Inflammatory macrophage treated with lipopolysaccharide for 1 hour (primary cell): Measurements from ENCODE around the gene TEDC1.

Source experiments
- DNase-seq, 2 donors: peaks; one replicate each; pipeline ENCODE4 v3.0.0-alpha.2; 2020 to 2022

TEDC1 gene

DNA sequence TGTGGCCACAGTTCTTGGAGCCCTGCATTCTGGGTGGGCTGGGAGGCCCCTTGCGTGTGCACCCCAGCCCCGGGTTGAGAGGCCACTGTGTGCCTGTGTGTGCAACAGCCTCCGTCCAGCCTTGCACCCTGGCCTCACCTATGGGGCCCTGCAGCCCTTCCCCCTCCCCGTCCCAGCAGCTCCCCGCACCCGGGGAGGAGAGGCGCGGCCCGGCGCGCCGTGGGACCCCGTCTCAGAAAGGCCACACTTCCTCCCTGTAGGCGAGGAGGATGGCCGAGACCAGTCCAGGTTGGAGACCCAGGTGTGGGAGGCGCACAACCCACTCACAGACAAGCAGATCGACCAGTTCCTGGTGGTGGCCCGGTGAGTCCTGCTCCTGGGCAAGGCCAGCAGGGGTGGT is 33.0 kb upstream of the TEDC1 start:
- DNase-seq = no peak

GRCh38 chr14:105458571-105458970 is 32.5 kb upstream of the TEDC1 start:
- DNase-seq = no peak

DNA sequence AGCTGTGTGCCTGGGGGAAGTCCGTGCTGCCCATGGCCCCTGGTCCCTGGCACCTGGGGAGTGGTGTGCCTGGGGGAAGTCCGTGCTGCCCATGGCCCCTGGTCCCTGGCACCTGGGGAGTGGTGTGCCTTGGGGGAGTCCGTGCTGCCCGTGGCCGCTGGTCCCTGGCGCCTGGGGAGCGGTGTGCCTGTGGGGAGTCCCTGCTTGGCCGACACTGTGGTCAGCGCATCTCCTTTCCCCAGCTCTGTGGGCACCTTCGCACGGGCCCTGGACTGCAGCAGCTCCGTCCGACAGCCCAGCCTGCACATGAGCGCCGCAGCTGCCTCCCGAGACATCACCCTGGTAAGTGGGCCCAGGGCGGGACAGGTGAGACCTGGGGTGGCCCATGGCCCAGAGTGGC is 30.9 kb upstream of the TEDC1 start:
- no peak for DNase-seq

DNA sequence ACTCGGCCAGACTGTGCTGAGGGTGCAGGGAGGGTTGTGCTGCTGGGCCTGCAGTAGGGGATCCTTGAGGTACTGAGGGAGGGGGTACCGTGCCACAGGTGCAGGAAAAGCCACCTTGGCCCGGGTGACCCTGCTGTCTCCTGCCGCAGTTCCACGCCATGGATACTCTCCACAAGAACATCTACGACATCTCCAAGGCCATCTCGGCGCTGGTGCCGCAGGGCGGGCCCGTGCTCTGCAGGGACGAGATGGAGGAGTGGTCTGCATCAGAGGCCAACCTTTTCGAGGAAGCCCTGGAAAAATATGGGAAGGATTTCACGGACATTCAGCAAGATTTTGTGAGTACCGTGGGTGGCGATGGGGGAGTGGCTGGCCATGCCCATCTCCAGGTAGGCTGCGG is 30.4 kb upstream of the TEDC1 start:
- DNase-seq = no peak

- DNase-seq = no peak
Measured at GRCh38 chr14:105461903-105462302, 29.1 kb upstream of the TEDC1 start.

- DNase-seq = no peak
Measured at GRCh38 chr14:105464501-105464900, 26.5 kb upstream of the TEDC1 start.

DNA sequence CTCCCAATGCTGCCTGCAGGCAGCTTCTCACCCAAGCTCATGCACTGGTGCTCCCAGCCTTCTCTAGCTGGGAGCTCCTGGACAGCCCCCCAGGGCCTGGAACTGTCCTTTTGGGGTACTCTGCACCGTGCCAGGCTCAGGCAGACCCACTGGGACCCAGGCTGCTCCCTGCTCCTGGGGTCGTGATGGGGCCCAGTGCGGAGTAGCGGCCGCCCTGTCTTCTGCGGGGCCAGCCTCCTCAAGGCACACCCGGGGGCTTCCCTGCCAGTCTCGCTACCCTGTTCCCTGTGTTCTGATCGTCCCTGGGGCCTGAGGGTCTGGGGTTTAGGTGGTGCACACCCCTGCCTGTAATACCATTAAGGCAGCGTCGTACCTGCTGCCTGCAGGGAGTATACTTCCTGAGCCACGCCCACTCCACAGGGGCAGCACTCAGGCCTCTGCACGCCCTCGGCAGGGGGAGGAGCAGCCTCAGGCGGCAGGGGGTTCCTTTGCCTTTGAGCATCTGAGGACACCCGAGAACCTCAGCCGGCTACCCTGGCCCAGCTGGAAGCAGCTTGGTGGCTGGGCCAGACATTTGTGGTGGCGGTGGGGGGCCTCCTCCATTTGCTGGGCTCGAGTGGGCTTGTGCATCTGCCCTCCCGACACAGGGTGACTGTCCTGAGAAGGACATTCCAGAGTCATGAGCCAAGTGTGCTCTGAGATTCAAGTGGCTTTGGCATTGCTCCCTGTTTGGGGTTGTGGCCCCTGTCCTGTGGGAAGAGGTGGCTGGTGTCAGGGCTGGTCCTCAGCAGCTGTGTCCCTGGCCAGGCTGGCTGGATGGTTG is 25.6 kb upstream of the TEDC1 start:
- DNase-seq = no peak

DNA sequence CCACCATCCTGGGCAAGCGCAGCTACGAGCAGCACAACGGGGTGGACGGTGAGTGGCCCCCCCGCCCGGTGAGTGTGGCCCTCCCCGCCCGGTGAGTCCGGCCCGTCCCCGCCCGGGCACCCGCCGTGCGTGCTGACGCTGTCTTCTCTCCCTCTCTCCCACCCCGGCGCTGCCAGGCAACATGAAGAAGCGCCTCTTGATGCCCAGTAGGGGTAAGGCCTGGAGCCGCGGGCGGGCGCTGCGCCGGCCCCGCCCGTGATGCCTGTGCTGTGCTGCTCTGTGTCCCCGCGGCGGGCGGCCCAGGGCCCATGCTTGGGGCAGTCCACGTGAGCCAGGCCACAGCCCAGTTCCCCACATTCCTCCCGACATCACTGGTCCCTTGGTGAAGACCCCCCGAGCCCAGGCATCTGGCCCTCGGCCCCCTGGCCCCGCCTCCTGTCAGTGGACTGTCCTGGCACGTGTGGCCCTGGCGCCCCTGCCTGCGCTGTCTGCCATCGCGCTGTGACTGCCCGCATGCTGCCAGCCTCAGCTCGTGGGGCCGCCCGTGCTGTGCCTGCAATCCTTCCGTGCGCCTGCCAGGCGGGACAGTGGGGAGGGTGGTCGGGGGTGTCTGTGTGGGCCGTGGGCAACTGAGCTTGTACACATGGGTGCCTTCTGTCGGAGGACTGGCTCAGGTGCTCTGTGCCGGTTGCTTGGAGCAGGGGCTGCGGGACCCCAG is 24.4 kb upstream of the TEDC1 start:
- no peak for DNase-seq

DNA sequence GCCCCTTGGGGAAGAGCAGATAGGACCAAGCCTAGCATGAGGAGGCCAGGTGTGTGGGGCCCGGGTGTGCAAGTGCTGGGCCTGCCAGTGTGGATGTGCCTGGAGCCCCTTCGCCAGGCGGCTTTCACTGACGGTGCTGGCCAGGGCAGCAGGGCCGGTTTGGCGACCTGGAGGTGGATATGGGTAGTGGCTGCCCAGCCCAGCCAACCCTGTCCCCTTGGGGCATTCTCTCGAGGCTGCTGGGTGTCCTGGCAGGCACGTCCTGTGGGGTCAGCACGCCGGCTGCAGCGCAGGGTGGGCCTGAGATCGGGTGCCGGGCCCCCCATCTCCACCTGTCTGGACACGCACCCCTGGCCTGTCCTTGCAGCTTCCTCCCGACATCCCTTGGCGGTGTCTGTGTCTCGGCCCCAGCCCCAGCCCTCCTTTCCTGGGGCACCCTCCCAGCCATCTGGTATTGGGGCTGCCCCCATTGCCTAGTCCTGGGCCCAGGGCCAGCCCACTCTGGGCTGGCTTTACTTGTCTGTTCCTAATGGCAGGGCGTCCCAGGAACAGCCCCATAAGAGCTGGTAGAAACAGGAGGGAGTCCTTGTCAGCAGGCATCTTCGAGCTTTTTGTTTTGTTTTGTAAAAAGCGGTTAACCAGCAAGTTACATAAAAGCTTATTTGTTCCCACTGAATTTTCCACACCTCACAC is 23.7 kb upstream of the TEDC1 start:
- DNase-seq = no peak

DNA sequence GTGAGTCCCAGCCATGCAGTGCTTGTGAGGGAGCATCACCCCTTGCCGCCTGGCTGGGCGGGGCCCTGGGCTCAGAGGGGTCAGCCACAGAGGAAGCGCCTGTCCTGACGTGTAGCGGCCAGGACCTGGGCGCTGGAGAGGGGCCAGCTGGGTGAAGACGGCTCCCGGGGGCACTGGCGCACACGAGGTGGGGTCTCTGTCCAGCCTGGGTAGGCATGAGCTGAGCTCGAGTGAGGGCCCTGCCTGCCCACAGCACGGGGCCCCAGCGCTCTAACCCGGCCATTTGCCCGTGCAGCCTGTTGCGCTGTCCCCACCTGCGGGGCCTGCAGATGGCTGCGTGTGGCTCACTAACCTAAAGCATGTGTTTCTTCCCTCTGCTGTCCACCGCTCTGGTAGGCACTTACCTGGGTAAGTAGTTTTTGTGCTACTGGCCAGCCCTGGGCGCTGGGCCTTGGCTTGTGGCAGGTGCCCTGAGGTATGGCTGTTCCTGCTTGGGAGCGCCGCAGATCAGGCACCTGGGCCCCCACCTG is 23.0 kb upstream of the TEDC1 start:
- DNase-seq = no peak

- DNase-seq = no peak
Measured at GRCh38 chr14:105468621-105469241, 22.3 kb upstream of the TEDC1 start.

DNA sequence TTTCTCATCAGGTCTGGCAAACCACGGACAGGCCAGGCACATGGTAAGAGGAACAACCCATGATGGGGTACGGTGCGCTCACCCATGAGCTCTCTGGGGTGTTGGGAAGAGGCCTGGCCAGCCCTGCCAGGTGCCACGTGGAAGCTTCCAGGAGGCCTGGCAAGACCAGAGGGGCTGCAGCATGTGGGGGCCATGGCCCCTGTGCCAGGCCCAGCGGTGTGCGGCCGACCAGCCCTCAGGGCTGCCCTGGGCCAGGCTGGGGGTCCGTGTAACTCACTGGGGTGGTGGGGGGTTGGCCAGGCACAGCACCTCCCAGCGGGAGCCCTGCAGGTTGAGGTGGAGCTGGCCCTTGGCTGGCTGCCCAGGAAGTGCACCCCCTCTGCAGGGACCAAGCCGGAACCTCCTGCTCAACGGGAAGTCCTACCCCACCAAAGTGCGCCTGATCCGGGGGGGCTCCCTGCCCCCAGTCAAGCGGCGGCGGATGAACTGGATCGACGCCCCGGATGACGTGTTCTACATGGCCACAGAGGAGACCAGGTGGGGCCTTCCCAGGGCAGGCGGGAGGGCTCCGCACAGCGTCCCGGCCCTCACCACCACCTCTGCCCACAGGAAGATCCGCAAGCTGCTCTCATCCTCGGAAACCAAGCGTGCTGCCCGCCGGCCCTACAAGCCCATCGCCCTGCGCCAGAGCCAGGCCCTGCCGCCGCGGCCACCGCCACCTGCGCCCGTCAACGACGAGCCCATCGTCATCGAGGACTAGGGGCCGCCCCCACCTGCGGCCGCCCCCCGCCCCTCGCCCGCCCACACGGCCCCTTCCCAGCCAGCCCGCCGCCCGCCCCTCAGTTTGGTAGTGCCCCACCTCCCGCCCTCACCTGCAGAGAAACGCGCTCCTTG is 21.3 kb upstream of the TEDC1 start:
- DNase-seq = no peak

DNA sequence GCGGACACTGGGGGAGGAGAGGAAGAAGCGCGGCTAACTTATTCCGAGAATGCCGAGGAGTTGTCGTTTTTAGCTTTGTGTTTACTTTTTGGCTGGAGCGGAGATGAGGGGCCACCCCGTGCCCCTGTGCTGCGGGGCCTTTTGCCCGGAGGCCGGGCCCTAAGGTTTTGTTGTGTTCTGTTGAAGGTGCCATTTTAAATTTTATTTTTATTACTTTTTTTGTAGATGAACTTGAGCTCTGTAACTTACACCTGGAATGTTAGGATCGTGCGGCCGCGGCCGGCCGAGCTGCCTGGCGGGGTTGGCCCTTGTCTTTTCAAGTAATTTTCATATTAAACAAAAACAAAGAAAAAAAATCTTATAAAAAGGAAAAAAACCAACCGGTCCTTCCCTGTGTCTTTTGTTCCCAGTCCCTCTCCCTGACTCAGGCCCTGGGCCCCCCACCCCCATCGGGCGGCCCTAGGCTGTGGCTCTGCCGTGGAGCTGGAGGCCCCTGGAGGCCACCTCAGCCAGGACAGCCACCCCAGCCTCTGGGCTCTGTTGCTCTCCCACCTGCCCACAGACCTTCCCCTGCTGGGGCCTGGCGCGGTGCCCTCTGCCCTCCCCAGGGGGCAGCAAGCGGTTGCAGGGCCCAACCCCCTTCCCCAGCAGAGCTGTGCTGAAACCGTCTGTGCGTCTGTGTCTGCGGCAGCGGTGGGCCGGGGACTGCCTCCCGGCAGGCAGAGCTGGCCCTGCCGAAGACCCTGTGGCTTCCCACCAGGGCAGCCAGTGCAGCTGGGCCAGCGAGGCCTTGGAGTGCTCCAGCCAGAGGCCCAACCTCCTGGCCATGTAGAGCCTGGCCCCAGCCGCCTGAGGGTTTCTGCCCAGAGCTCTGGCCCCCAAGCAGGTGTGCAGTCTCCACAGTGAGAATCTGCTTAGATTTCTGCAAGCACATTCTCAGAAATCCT is 20.4 kb upstream of the TEDC1 start:
- DNase-seq = no peak

GRCh38 chr14:105471297-105471821 is 19.7 kb upstream of the TEDC1 start:
- no peak for DNase-seq

DNA sequence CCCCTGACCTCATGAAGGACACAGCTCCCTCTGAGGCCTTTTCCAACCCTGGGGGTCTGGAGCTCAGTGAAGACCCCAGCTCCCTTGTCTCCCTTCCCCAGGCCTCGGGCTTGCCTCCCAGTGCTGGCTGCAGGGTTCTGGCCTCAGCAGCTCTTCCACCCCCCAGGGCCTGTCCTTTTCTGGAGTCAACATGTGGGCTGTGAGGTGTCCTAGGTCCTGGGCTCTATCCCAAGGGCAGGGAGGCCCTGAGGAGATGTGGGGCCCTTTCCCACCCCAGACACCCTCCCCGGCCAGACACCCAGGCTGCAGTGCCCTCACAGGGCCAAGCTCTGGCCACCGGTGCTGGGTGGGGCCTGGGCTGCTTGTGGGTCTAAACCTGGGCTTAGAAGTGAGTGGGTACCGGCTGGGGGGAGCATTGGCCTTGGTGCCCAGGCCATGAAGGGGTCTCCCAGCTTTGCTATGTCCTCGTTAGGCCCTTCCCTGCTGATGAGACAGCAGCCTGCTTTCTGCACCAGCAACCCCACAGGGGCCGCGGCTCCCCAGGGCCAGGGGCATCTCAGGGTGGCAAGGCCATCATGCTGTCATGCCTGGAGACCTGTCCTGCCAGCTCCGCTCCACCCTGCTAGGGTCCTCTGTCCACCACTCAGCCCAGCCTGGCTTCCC is 19.1 kb upstream of the TEDC1 start:
- DNase-seq = no peak

DNA sequence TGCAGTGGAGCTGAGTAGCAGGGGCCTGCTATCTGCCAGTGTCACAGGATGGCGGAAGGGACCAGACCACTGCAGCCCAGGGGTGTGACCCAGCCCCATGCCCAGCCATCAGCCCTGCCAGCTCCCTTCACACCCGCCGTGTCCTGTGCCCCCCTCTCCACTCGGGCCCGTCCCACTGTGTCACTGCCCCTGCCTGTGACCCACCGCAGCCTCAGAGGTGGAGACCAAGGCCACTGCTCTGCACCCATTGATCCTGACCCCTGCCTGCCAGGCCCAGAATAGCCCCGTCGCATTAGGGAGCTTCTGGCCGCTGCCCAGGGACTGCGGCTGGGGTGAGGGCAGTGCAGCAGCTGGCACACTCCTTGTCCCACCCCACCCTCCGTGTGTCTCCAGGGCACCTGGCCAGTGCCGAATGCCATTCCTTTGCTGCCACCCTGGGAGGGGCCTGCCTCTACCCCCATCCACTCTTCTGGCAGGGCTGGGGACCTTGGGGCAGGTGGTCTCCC is 18.5 kb upstream of the TEDC1 start:
- DNase-seq = no peak

- no peak for DNase-seq
Measured at GRCh38 chr14:105473033-105473676, 17.9 kb upstream of the TEDC1 start.

- DNase-seq = no peak
Measured at GRCh38 chr14:105473677-105474482, 17.2 kb upstream of the TEDC1 start.
